ENCODE data around the gene HPCAL1.
A peak's percentile ranks its signal among the peaks of the same experiment; 100 is the strongest.

DNA sequence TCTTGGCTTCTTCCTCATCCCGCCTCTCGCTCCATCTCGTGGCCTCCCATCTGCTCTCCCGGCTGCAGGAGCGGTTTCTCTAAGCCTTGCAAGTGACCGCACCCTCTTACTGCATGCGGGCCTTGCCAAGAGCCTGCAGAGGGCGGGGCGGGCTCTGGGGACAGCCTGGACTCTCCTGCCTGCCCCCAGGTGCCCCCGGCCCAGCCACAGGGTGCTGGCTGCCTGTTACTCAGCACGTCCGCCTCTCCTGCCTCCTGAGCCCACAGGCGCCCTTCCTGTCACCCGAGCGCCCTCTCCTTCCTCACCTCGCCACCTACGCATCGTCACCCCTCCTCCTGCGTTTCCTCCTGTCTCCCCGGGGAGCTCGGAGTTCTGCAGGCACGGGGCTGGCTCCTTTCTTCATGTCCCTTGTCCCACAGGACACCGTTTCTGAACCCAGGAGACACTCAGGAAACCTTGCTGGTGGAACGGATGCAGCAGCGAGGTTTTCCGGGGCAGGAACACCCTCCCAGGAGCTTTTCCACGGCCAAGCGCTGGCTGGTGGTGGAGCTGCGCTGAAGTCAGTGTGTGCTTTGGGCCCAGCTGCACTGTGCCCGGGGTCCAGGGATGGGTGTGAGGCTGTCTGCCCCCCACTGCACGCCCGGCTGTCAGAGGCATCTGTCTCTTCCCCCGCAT, 28.5 kb downstream of the HPCAL1 start:
- TF ChIP-seq TCF12 (IDR thresholded peaks at IDR 0.05; ENCODE audit: low read depth, low read length), result no peak
- TF ChIP-seq SRF (IDR thresholded peaks at IDR 0.05; ENCODE audit: low read depth, low read length), result no peak
- no peak for TF ChIP-seq MAFK (IDR thresholded peaks at IDR 0.05; ENCODE audit: low read depth, low read length)
- TF ChIP-seq, protein P1, sequence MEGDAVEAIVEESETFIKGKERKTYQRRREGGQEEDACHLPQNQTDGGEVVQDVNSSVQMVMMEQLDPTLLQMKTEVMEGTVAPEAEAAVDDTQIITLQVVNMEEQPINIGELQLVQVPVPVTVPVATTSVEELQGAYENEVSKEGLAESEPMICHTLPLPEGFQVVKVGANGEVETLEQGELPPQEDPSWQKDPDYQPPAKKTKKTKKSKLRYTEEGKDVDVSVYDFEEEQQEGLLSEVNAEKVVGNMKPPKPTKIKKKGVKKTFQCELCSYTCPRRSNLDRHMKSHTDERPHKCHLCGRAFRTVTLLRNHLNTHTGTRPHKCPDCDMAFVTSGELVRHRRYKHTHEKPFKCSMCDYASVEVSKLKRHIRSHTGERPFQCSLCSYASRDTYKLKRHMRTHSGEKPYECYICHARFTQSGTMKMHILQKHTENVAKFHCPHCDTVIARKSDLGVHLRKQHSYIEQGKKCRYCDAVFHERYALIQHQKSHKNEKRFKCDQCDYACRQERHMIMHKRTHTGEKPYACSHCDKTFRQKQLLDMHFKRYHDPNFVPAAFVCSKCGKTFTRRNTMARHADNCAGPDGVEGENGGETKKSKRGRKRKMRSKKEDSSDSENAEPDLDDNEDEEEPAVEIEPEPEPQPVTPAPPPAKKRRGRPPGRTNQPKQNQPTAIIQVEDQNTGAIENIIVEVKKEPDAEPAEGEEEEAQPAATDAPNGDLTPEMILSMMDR (IDR thresholded peaks at IDR 0.05; ENCODE audit: control extremely low read depth in 1 of 3, insufficient read depth in 1 of 3, low read depth in 1 of 3, low read length in 3 of 3), result peak in 1 of 3 experiments; percentile 5; a peak in 1 of 4 replicates
- no peak for TF ChIP-seq POLR2A (IDR thresholded peaks at IDR 0.05; ENCODE audit: control extremely low read depth in 1 of 2, low read depth in 2 of 2, low read length in 2 of 2)
